ENCODE data around the gene LRRC30.

The LRRC30 gene

GRCh38 chr18:7195266-7195665, 35.6 kb upstream of the LRRC30 start:
- no peak overlapping the region for H3K23ac ChIP-seq (ENCODE audit: low read length in 2 of 2)
- H3K14ac ChIP-seq (ENCODE audit: low read length in 2 of 2): no peak overlapping the region
- H3K18ac ChIP-seq (ENCODE audit: low read depth in 1 of 2, low read length in 2 of 2): no peak overlapping the region
- 89% methylated on average over 5 of the region's 5 CpGs for WGBS
- H3K27me3 ChIP-seq (ENCODE audit: control insufficient read depth in 1 of 2, insufficient read depth in 1 of 2, low read length in 2 of 2): peaks cover 5% of the 10 kb centered on the region in 2 experiments
- no peaks in the 10 kb centered on the region for H3K79me1 ChIP-seq (replicated peaks; ENCODE audit: low read length, poor library complexity, severe bottlenecking)
- H3K4me2 ChIP-seq (ENCODE audit: low read length, poor library complexity, severe bottlenecking): no peak overlapping the region
- H2BK5ac ChIP-seq (ENCODE audit: low read depth, low read length, poor library complexity, severe bottlenecking): no peak overlapping the region
- H3K27ac ChIP-seq (ENCODE audit: low read length, poor library complexity, severe bottlenecking): no peak overlapping the region
- no peak overlapping the region for H2AFZ ChIP-seq (ENCODE audit: low read depth, low read length)
- no peak overlapping the region for H2BK15ac ChIP-seq (ENCODE audit: low read depth, poor library complexity, severe bottlenecking)
- no peak overlapping the region for H4K91ac ChIP-seq (ENCODE audit: low read length)
- H2BK120ac ChIP-seq (ENCODE audit: low read depth, low read length): no peak overlapping the region
- no peak for DNase-seq
- H3K36me3 ChIP-seq (ENCODE audit: control insufficient read depth in 1 of 2, insufficient read depth in 2 of 2, low read depth in 1 of 2, low read length in 2 of 2): no peaks in the 10 kb centered on the region
- no peak overlapping the region for H3K4me3 ChIP-seq (ENCODE audit: insufficient read depth in 1 of 2, low read depth in 1 of 2, low read length in 2 of 2)
- H2AK5ac ChIP-seq (ENCODE audit: low read length, severe bottlenecking): no peak overlapping the region
- H2BK12ac ChIP-seq (ENCODE audit: low read length in 2 of 2): no peak overlapping the region
- H4K8ac ChIP-seq (ENCODE audit: low read length): no peak overlapping the region
- no peak overlapping the region for H3K9ac ChIP-seq (ENCODE audit: low read length)
- H3K4ac ChIP-seq (ENCODE audit: low read depth in 1 of 2, low read length in 2 of 2): no peak overlapping the region
- H3K9me3 ChIP-seq (ENCODE audit: control insufficient read depth, low read length): no peaks in the 10 kb centered on the region
- H3K4me1 ChIP-seq (ENCODE audit: control insufficient read depth, insufficient read depth, low read depth, low read length): no peaks in the 10 kb centered on the region

DNA sequence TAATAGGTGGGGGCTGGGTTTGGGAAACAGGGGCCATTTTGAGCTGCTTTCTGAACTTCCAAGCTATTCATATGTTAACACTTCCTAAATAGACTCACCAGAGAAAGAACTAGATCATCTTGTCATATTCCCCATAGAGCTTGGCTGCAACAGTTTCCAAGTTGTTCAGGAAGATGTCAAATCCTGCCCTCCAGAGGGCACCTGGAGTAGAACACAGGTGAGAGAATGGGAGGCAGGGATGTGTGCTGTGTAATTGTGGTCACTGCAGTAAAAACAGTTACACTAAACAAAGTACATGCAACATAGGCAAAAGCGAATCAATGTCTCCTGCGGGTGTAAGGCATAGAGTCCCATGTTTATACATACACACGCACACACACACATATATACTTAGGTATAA, 34.5 kb upstream of the LRRC30 start:
- Histone ChIP-seq H4K8ac (ENCODE audit: low read length) (no peak overlapping the region), H4K91ac (ENCODE audit: low read length) (no peak overlapping the region), H2BK15ac (ENCODE audit: low read depth, poor library complexity, severe bottlenecking) (no peak overlapping the region), H3K18ac (ENCODE audit: low read depth in 1 of 2, low read length in 2 of 2) (no peak overlapping the region), H3K79me1 (replicated peaks; ENCODE audit: low read length, poor library complexity, severe bottlenecking) (no peaks in the 10 kb centered on the region), H3K23ac (ENCODE audit: low read length in 2 of 2) (no peak overlapping the region), H3K4me3 (ENCODE audit: insufficient read depth in 1 of 2, low read depth in 1 of 2, low read length in 2 of 2) (no peak overlapping the region), H3K4me1 (ENCODE audit: control insufficient read depth, insufficient read depth, low read depth, low read length) (no peaks in the 10 kb centered on the region), H3K14ac (ENCODE audit: low read length in 2 of 2) (no peak overlapping the region), H2BK12ac (ENCODE audit: low read length in 2 of 2) (no peak overlapping the region), H3K27ac (ENCODE audit: low read length, poor library complexity, severe bottlenecking) (no peak overlapping the region), H3K9me3 (ENCODE audit: control insufficient read depth, low read length) (no peaks in the 10 kb centered on the region), H2BK120ac (ENCODE audit: low read depth, low read length) (no peak overlapping the region), H3K4ac (ENCODE audit: low read depth in 1 of 2, low read length in 2 of 2) (no peak overlapping the region), H3K9ac (ENCODE audit: low read length) (no peak overlapping the region), H3K27me3 (ENCODE audit: control insufficient read depth in 1 of 2, insufficient read depth in 1 of 2, low read length in 2 of 2) (peaks cover 5% of the 10 kb centered on the region in 2 experiments), H3K36me3 (ENCODE audit: control insufficient read depth in 1 of 2, insufficient read depth in 2 of 2, low read depth in 1 of 2, low read length in 2 of 2) (no peaks in the 10 kb centered on the region), H3K4me2 (ENCODE audit: low read length, poor library complexity, severe bottlenecking) (no peak overlapping the region), H2AFZ (ENCODE audit: low read depth, low read length) (no peak overlapping the region), H2AK5ac (ENCODE audit: low read length, severe bottlenecking) (no peak overlapping the region), H2BK5ac (ENCODE audit: low read depth, low read length, poor library complexity, severe bottlenecking) (no peak overlapping the region)
- no peak for DNase-seq
- 89% methylated on average over 3 of the region's 3 CpGs for WGBS

DNA sequence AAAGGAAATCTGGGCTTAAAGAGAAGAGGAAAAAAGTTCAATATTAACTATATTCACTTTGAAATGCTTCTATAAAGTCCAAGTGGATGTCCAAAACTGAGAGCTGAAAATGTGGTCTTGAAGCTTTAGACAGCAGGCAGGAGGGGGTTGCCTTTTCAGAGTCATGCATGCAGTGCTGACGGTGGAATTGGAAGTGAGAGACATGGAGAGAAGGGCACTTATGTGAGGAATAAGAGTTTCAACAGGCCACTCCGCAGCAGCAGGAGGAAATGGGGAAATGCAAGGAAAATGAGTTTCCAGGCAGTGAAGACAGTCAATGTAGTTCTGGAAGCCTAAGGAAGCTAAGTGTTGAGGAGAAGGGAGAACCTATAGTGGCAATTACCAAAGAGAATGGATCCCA, 33.0 kb upstream of the LRRC30 start:
- no peak overlapping the region for H3K4ac ChIP-seq (ENCODE audit: low read depth in 1 of 2, low read length in 2 of 2)
- no peaks in the 10 kb centered on the region for H3K4me1 ChIP-seq (ENCODE audit: control insufficient read depth, insufficient read depth, low read depth, low read length)

GRCh38 chr18:7198326-7198725, 32.6 kb upstream of the LRRC30 start:
- Histone ChIP-seq H3K23ac (ENCODE audit: low read length in 2 of 2) (no peak overlapping the region), H3K27me3 (ENCODE audit: control insufficient read depth in 1 of 2, insufficient read depth in 1 of 2, low read length in 2 of 2) (peaks cover 5% of the 10 kb centered on the region in 2 experiments), H3K4me2 (ENCODE audit: low read length, poor library complexity, severe bottlenecking) (no peak overlapping the region), H3K4ac (ENCODE audit: low read depth in 1 of 2, low read length in 2 of 2) (no peak overlapping the region), H3K4me3 (ENCODE audit: insufficient read depth in 1 of 2, low read depth in 1 of 2, low read length in 2 of 2) (no peak overlapping the region), H3K79me1 (replicated peaks; ENCODE audit: low read length, poor library complexity, severe bottlenecking) (no peaks in the 10 kb centered on the region), H2AFZ (ENCODE audit: low read depth, low read length) (no peak overlapping the region), H3K27ac (ENCODE audit: low read length, poor library complexity, severe bottlenecking) (no peak overlapping the region), H4K8ac (ENCODE audit: low read length) (no peak overlapping the region), H2AK5ac (ENCODE audit: low read length, severe bottlenecking) (no peak overlapping the region), H2BK120ac (ENCODE audit: low read depth, low read length) (no peak overlapping the region), H3K9me3 (ENCODE audit: control insufficient read depth, low read length) (no peaks in the 10 kb centered on the region), H2BK12ac (ENCODE audit: low read length in 2 of 2) (no peak overlapping the region), H2BK5ac (ENCODE audit: low read depth, low read length, poor library complexity, severe bottlenecking) (no peak overlapping the region), H2BK15ac (ENCODE audit: low read depth, poor library complexity, severe bottlenecking) (no peak overlapping the region), H3K4me1 (ENCODE audit: control insufficient read depth, insufficient read depth, low read depth, low read length) (no peaks in the 10 kb centered on the region), H4K91ac (ENCODE audit: low read length) (no peak overlapping the region), H3K36me3 (ENCODE audit: control insufficient read depth in 1 of 2, insufficient read depth in 2 of 2, low read depth in 1 of 2, low read length in 2 of 2) (no peaks in the 10 kb centered on the region), H3K18ac (ENCODE audit: low read depth in 1 of 2, low read length in 2 of 2) (no peak overlapping the region), H3K14ac (ENCODE audit: low read length in 2 of 2) (no peak overlapping the region), H3K9ac (ENCODE audit: low read length) (no peak overlapping the region)
- DNase-seq: no peak
- WGBS: 34% methylated on average over 3 of the region's 3 CpGs

More for the DNA sequence above, 33.0 kb upstream of the LRRC30 start:
- Histone ChIP-seq H4K91ac (ENCODE audit: low read length) (no peak overlapping the region), H2AK5ac (ENCODE audit: low read length, severe bottlenecking) (no peak overlapping the region), H3K18ac (ENCODE audit: low read depth in 1 of 2, low read length in 2 of 2) (no peak overlapping the region), H3K27me3 (ENCODE audit: control insufficient read depth in 1 of 2, insufficient read depth in 1 of 2, low read length in 2 of 2) (peaks cover 5% of the 10 kb centered on the region in 2 experiments), H3K23ac (ENCODE audit: low read length in 2 of 2) (no peak overlapping the region), H3K4me2 (ENCODE audit: low read length, poor library complexity, severe bottlenecking) (no peak overlapping the region), H3K9me3 (ENCODE audit: control insufficient read depth, low read length) (no peaks in the 10 kb centered on the region), H4K8ac (ENCODE audit: low read length) (no peak overlapping the region), H2BK5ac (ENCODE audit: low read depth, low read length, poor library complexity, severe bottlenecking) (no peak overlapping the region), H3K79me1 (replicated peaks; ENCODE audit: low read length, poor library complexity, severe bottlenecking) (no peaks in the 10 kb centered on the region), H2BK12ac (ENCODE audit: low read length in 2 of 2) (no peak overlapping the region), H3K4me3 (ENCODE audit: insufficient read depth in 1 of 2, low read depth in 1 of 2, low read length in 2 of 2) (no peak overlapping the region), H2AFZ (ENCODE audit: low read depth, low read length) (no peak overlapping the region), H3K36me3 (ENCODE audit: control insufficient read depth in 1 of 2, insufficient read depth in 2 of 2, low read depth in 1 of 2, low read length in 2 of 2) (no peaks in the 10 kb centered on the region), H3K14ac (ENCODE audit: low read length in 2 of 2) (no peak overlapping the region), H2BK15ac (ENCODE audit: low read depth, poor library complexity, severe bottlenecking) (no peak overlapping the region), H3K9ac (ENCODE audit: low read length) (no peak overlapping the region), H2BK120ac (ENCODE audit: low read depth, low read length) (no peak overlapping the region), H3K27ac (ENCODE audit: low read length, poor library complexity, severe bottlenecking) (no peak overlapping the region)
- DNase-seq: no peak
- WGBS: 68% methylated on average over 2 of the region's 2 CpGs

Data from mesenchymal stem cell (in vitro differentiated cells and primary cell).